Endothelial cell of umbilical vein (primary cell): Measurements from ENCODE around the gene KCP. TPM values are rescaled to one million over a fixed set of nuclear protein-coding genes. Genes with fewer than 3 reads are reported as not detected.

Experiments
- BruUV-seq: library from RNA; stranded (reverse); fragments of 400-500 nt; replicated peaks from 2 replicates; lab custom pipeline; 2021; lab: Mats Ljungman, UMichigan
- CTCF ChIA-PET: fragments of 300-600, 350-600 bp; sonication (Branson Sonifier 250); formaldehyde crosslinking; loops from one replicate; lab custom pipeline; 2021; ENCODE audit warnings: antibody characterized with exemption, inconsistent platforms; lab: Charles Lee
- POLR2A ChIA-PET: fragments of 300-600, 350-600 bp; sonication (Branson Sonifier 250); formaldehyde crosslinking; loops from one replicate; lab custom pipeline; 2021; ENCODE audit warnings: antibody characterized with exemption, inconsistent platforms; lab: Charles Lee
- DNase-seq: peaks from one replicate; pipeline ENCODE4 v3.0.0-alpha.2; 2011; ENCODE audit warnings: low read depth, low spot score
- FAIRE-seq: peaks from 2 replicates; lab custom pipeline; 2011; peaks lifted over from hg19 to GRCh38; lab: Jason Lieb, UNC
- H2AFZ ChIP-seq: 2 replicates; pipeline ENCODE4 v1.6.0; 2012; ENCODE audit warnings: low read depth, low read length, control low read depth, inconsistent platforms
- H3K27ac ChIP-seq: 2 replicates; pipeline ENCODE4 v1.5.1; 2011; ENCODE audit warnings: low read depth, mild to moderate bottlenecking, control low read depth, low read length, moderate library complexity; ENCODE audit not compliant: insufficient read depth
- H3K27me3 ChIP-seq, 2 experiments: 2 replicates each; pipeline versions ENCODE4 v1.6.0 to v1.6.1; 2011; ENCODE audit warnings: low read length in 2 of 2, mixed read lengths in 1 of 2; ENCODE audit not compliant: control insufficient read depth in 2 of 2, insufficient read depth in 2 of 2
- H3K36me3 ChIP-seq, 2 experiments: 2 replicates in 1 of 2; 3 replicates in 1 of 2; pipeline ENCODE4 v1.5.1; 2011; ENCODE audit warnings: low read length in 2 of 2, mild to moderate bottlenecking in 1 of 2, moderate library complexity in 1 of 2; ENCODE audit not compliant: control insufficient read depth in 2 of 2, insufficient read depth in 2 of 2; ENCODE audit errors: extremely low read depth in 1 of 2
- H3K4me1 ChIP-seq: 3 replicates; pipeline ENCODE4 v1.5.1; 2011; ENCODE audit warnings: mild to moderate bottlenecking, low read length; ENCODE audit not compliant: control insufficient read depth, insufficient read depth; ENCODE audit errors: extremely low read depth
- H3K4me2 ChIP-seq: 2 replicates; pipeline ENCODE4 v1.6.1; 2011; ENCODE audit warnings: low read length, control low read depth, mixed read lengths; ENCODE audit not compliant: insufficient read depth
- H3K4me3 ChIP-seq, 3 experiments: fragments of 200-600 bp in 1 of 3; sonication (generic), shearing (Covaris generic) in 1 of 3; replicated peaks in 1 of 3; 2 replicates each; pipeline ENCODE4 v1.5.1; 2011 to 2016; ENCODE audit warnings: control low read depth in 3 of 3, low read length in 3 of 3, mild to moderate bottlenecking in 2 of 3, inconsistent platforms in 1 of 3, low read depth in 1 of 3, moderate library complexity in 1 of 3; ENCODE audit not compliant: insufficient read depth in 1 of 3
- H3K79me2 ChIP-seq: 2 replicates; pipeline ENCODE4 v1.6.0; 2012; ENCODE audit warnings: low read length, inconsistent platforms; ENCODE audit not compliant: control insufficient read depth, insufficient read depth
- H3K9ac ChIP-seq: replicated peaks from 2 replicates; pipeline ENCODE3; 2011; ENCODE audit warnings: low read length, control low read depth; ENCODE audit not compliant: insufficient read depth; ENCODE audit errors: extremely low read depth
- H3K9me1 ChIP-seq: replicated peaks from 3 replicates; pipeline ENCODE4 v1.6.0; 2011; ENCODE audit warnings: mild to moderate bottlenecking, low read length; ENCODE audit not compliant: control insufficient read depth, insufficient read depth; ENCODE audit errors: extremely low read depth
- H3K9me3 ChIP-seq: replicated peaks from 2 replicates; pipeline ENCODE4 v1.5.1; 2012; ENCODE audit warnings: low read length, inconsistent platforms; ENCODE audit not compliant: control insufficient read depth, insufficient read depth
- H4K20me1 ChIP-seq: replicated peaks from 2 replicates; pipeline ENCODE3; 2011; ENCODE audit warnings: mild to moderate bottlenecking, low read length; ENCODE audit not compliant: control insufficient read depth, insufficient read depth; ENCODE audit errors: extremely low read depth
- CTCF ChIP-seq, 2 donors: IDR thresholded peaks; 1 replicate in 1 of 2; 2 replicates in 1 of 2; pipeline ENCODE4 v1.5.1; 2011; ENCODE audit warnings: low read length in 2 of 2, mild to moderate bottlenecking in 2 of 2, moderate library complexity in 2 of 2, control low read depth in 1 of 2, inconsistent platforms in 1 of 2, low read depth in 1 of 2; ENCODE audit not compliant: insufficient read depth in 1 of 2; ENCODE audit errors: extremely low read depth in 1 of 2
- EZH2 ChIP-seq: IDR thresholded peaks from 2 replicates; pipeline ENCODE4 v1.6.1; 2012; ENCODE audit warnings: borderline replicate concordance, low read depth, mild to moderate bottlenecking, moderate library complexity, low read length, inconsistent platforms; ENCODE audit not compliant: severe bottlenecking
- MAX ChIP-seq: IDR thresholded peaks from 2 replicates; pipeline ENCODE4 v1.6.1; 2011; ENCODE audit not compliant: insufficient read depth, insufficient read length
- POLR2A ChIP-seq: IDR thresholded peaks from 2 replicates; pipeline ENCODE4 v1.6.1; 2012; ENCODE audit warnings: low read depth, mild to moderate bottlenecking, control low read depth, low read length
- POLR2AphosphoS5 ChIP-seq: IDR thresholded peaks from 2 replicates; pipeline ENCODE4 v1.6.1; 2012; ENCODE audit warnings: low read depth, mild to moderate bottlenecking, control low read depth, low read length, moderate library complexity; ENCODE audit not compliant: insufficient read depth
- dilution Hi-C: fragments of 300-500 bp; cut with MboI; formaldehyde crosslinking; loops from one replicate; pipeline ENCODE4 v1.15.0; 2019; ENCODE audit warnings: low sequenced_read_pairs; ENCODE audit not compliant: extremely low pct_ligation_motif_present
- intact Hi-C: fragments of 100-400 bp; cut with micrococcal nuclease; formaldehyde crosslinking; loops from one replicate; pipeline ENCODE4 v1.10.0; 2022
- polyA plus RNA-seq, 4 experiments: library from polyadenylated mRNA; depleted of rRNA in 3 of 4; stranded (reverse) in 3 of 4; unstranded in 1 of 4; fragments of >200 nt; gene quantifications; 2 replicates each; pipeline versions ENCODE4 v1.2.1 to v1.2.3, GENCODE V29; 2011 to 2012; ENCODE audit warnings: missing spikeins in 1 of 4
- total RNA-seq: library from RNA; stranded (reverse); gene quantifications from 2 replicates; pipeline ENCODE4 v1.2.3, GENCODE V29; 2021

KCP gene
- total and polyA plus RNA-seq, 2 donors (not counting 3 experiments of a cell fraction or from before 2014, with no cell fraction given): not detected

GRCh38 chr7:128922496-128923410 is 12.2 kb upstream of the KCP start:
- Histone ChIP-seq H3K4me1 (no peaks in the 10 kb centered on the region), H3K27me3 (peaks cover 22 to 24% of the 10 kb centered on the region in 2 experiments), H4K20me1 (no peaks in the 10 kb centered on the region), H3K9me1 (no peaks in the 10 kb centered on the region), H3K27ac (no peak overlapping the region), H3K4me2 (no peak overlapping the region), H3K9me3 (no peaks in the 10 kb centered on the region), H3K9ac (no peak overlapping the region), H3K36me3 (no peaks in the 10 kb centered on the region), H3K79me2 (no peaks in the 10 kb centered on the region), H2AFZ (no peak overlapping the region), H3K4me3 (no peak overlapping the region)
- ChIA-PET CTCF (interaction anchor here (0.6 to 2.3 kb wide), 5 partner anchors 26 to 314 kb away, joined by 3 to 7 read pairs (median 5); no protein-coding TSS in a partner anchor), POLR2A (interaction anchor here (0.5 kb wide), 2 partner anchors 118 to 624 kb away, joined by 3 read pairs; no protein-coding TSS in a partner anchor)
- dilution Hi-C loops: no loop called here
- DNase-seq (no peak), FAIRE-seq (no peak)
- no TSS peak for BruUV-seq
- intact Hi-C loops: no loop called here
- TF ChIP-seq MAX: no peak
- no peak for TF ChIP-seq POLR2AphosphoS5
- TF ChIP-seq EZH2: no peak
- TF ChIP-seq POLR2A: no peak
- TF ChIP-seq CTCF (IDR thresholded peaks at IDR 0.05; ENCODE audit: extremely low read depth in 1 of 2, insufficient read depth in 1 of 2, low read depth in 1 of 2, low read length in 2 of 2): no peak
